Measurements from ENCODE around the gene CCDC88C. TPM values are rescaled to one million over a fixed set of nuclear protein-coding genes. Genes with fewer than 3 reads are reported as not detected.

The CCDC88C gene
- total RNA-seq, 1 donor from 2014 or later, result 12.4 TPM

GRCh38 chr14:91295276-91295845 lies 122.3 kb downstream of the CCDC88C start:
- H3K79me2 ChIP-seq (ENCODE audit: insufficient read depth, low read length), result no peaks in the 10 kb centered on the region
- no peaks in the 10 kb centered on the region for H3K9me3 ChIP-seq (ENCODE audit: insufficient read depth, low read depth, low read length)
- peaks cover 4% of the 10 kb centered on the region for H3K27me3 ChIP-seq (ENCODE audit: insufficient read depth, low read length)
- Mint-ChIP-seq H3K36me3 (ENCODE audit: low read depth, unreplicated experiment) (peaks cover 16% of the 10 kb centered on the region), H3K27me3 (ENCODE audit: low read depth, unreplicated experiment) (peaks cover 2% of the 10 kb centered on the region), H3K27ac (ENCODE audit: unreplicated experiment) (no peak overlapping the region), H3K4me3 (ENCODE audit: unreplicated experiment) (no peak overlapping the region), H3K4me1 (ENCODE audit: low read depth, unreplicated experiment) (peaks cover 5% of the 10 kb centered on the region), H3K9me3 (ENCODE audit: unreplicated experiment) (no peaks in the 10 kb centered on the region)
- TF ChIP-seq EZH2 (IDR thresholded peaks at IDR 0.05; ENCODE audit: insufficient read depth, low read length), result no peak
- TF ChIP-seq, protein P1, sequence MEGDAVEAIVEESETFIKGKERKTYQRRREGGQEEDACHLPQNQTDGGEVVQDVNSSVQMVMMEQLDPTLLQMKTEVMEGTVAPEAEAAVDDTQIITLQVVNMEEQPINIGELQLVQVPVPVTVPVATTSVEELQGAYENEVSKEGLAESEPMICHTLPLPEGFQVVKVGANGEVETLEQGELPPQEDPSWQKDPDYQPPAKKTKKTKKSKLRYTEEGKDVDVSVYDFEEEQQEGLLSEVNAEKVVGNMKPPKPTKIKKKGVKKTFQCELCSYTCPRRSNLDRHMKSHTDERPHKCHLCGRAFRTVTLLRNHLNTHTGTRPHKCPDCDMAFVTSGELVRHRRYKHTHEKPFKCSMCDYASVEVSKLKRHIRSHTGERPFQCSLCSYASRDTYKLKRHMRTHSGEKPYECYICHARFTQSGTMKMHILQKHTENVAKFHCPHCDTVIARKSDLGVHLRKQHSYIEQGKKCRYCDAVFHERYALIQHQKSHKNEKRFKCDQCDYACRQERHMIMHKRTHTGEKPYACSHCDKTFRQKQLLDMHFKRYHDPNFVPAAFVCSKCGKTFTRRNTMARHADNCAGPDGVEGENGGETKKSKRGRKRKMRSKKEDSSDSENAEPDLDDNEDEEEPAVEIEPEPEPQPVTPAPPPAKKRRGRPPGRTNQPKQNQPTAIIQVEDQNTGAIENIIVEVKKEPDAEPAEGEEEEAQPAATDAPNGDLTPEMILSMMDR (IDR thresholded peaks at IDR 0.05; ENCODE audit: insufficient read depth, low read depth, low read length), result no peak
- no peak overlapping the region for H3K27ac ChIP-seq (ENCODE audit: low read depth, low read length)
- H3K4me1 ChIP-seq (ENCODE audit: insufficient read depth, low read length), result no peaks in the 10 kb centered on the region
- no peak for FAIRE-seq
- no peak for DNase-seq (ENCODE audit: low read depth)
- H3K4me3 ChIP-seq (ENCODE audit: insufficient read depth, low read depth, low read length), result no peak overlapping the region
- H3K4me2 ChIP-seq (ENCODE audit: low read length), result no peak overlapping the region
- no peaks in the 10 kb centered on the region for H4K20me1 ChIP-seq (ENCODE audit: insufficient read depth, low read length)
- H3K9ac ChIP-seq (ENCODE audit: low read length), result no peak overlapping the region
- H3K36me3 ChIP-seq (ENCODE audit: insufficient read depth, low read length), result no peaks in the 10 kb centered on the region
- H2AFZ ChIP-seq (ENCODE audit: low read depth, low read length), result no peak overlapping the region

GRCh38 chr14:91294153-91294552 lies 123.5 kb downstream of the CCDC88C start:
- Histone ChIP-seq H3K9me3 (ENCODE audit: insufficient read depth, low read depth, low read length) (no peaks in the 10 kb centered on the region), H3K4me3 (ENCODE audit: insufficient read depth, low read depth, low read length) (no peak overlapping the region), H3K9ac (ENCODE audit: low read length) (no peak overlapping the region), H4K20me1 (ENCODE audit: insufficient read depth, low read length) (no peaks in the 10 kb centered on the region), H3K4me1 (ENCODE audit: insufficient read depth, low read length) (no peaks in the 10 kb centered on the region), H3K79me2 (ENCODE audit: insufficient read depth, low read length) (no peaks in the 10 kb centered on the region), H3K27me3 (ENCODE audit: insufficient read depth, low read length) (no peaks in the 10 kb centered on the region), H2AFZ (ENCODE audit: low read depth, low read length) (no peak overlapping the region), H3K4me2 (ENCODE audit: low read length) (no peak overlapping the region), H3K36me3 (ENCODE audit: insufficient read depth, low read length) (no peaks in the 10 kb centered on the region), H3K27ac (ENCODE audit: low read depth, low read length) (no peak overlapping the region)
- H3K36me3 Mint-ChIP-seq (ENCODE audit: low read depth, unreplicated experiment), result peaks cover 16% of the 10 kb centered on the region
- no peaks in the 10 kb centered on the region for H3K9me3 Mint-ChIP-seq (ENCODE audit: unreplicated experiment)
- H3K27ac Mint-ChIP-seq (ENCODE audit: unreplicated experiment), result no peak overlapping the region
- DNase-seq (ENCODE audit: low read depth) (no peak), FAIRE-seq (no peak)
- no peak for TF ChIP-seq EZH2 (IDR thresholded peaks at IDR 0.05; ENCODE audit: insufficient read depth, low read length)
- TF ChIP-seq, protein P1 (IDR thresholded peaks at IDR 0.05; ENCODE audit: insufficient read depth, low read depth, low read length), result no peak
- peaks cover 5% of the 10 kb centered on the region for H3K4me1 Mint-ChIP-seq (ENCODE audit: low read depth, unreplicated experiment)
- no peak overlapping the region for H3K4me3 Mint-ChIP-seq (ENCODE audit: unreplicated experiment)
- peaks cover 4% of the 10 kb centered on the region for H3K27me3 Mint-ChIP-seq (ENCODE audit: low read depth, unreplicated experiment)

DNA sequence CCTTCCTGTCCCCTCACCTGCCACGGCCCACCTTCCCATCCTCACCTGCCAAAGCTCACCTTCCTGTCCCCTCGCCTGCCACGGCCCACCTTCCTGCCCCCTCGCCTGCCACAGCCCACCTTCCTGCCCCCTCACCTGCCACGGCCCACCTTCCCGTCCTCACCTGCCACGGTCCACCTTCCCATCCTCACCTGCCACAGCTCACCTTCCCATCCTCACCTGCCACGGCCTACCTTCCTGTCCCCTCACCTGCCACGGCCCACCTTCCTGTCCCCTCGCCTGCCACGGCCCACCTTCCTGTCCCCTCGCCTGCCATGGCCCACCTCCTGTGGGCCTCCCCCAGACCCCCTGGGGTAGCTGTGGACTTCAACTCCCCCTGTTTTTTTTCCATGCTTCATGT lies 124.3 kb downstream of the CCDC88C start:
- H3K4me1 ChIP-seq (ENCODE audit: insufficient read depth, low read length), result no peaks in the 10 kb centered on the region
- no peak for FAIRE-seq

More for the DNA sequence above, 124.3 kb downstream of the CCDC88C start:
- Mint-ChIP-seq H3K4me1 (ENCODE audit: low read depth, unreplicated experiment) (no peaks in the 10 kb centered on the region), H3K4me3 (ENCODE audit: unreplicated experiment) (no peak overlapping the region), H3K27me3 (ENCODE audit: low read depth, unreplicated experiment) (peaks cover 4% of the 10 kb centered on the region), H3K9me3 (ENCODE audit: unreplicated experiment) (no peaks in the 10 kb centered on the region), H3K27ac (ENCODE audit: unreplicated experiment) (no peak overlapping the region), H3K36me3 (ENCODE audit: low read depth, unreplicated experiment) (peaks cover 16% of the 10 kb centered on the region)
- H2AFZ ChIP-seq (ENCODE audit: low read depth, low read length), result no peak overlapping the region
- H3K4me3 ChIP-seq (ENCODE audit: insufficient read depth, low read depth, low read length), result no peak overlapping the region
- H3K27me3 ChIP-seq (ENCODE audit: insufficient read depth, low read length), result peaks cover under 1% of the 10 kb centered on the region
- H3K9ac ChIP-seq (ENCODE audit: low read length), result no peak overlapping the region
- no peaks in the 10 kb centered on the region for H3K36me3 ChIP-seq (ENCODE audit: insufficient read depth, low read length)
- H3K9me3 ChIP-seq (ENCODE audit: insufficient read depth, low read depth, low read length), result no peaks in the 10 kb centered on the region
- no peak for DNase-seq (ENCODE audit: low read depth)
- no peaks in the 10 kb centered on the region for H4K20me1 ChIP-seq (ENCODE audit: insufficient read depth, low read length)
- H3K27ac ChIP-seq (ENCODE audit: low read depth, low read length), result no peak overlapping the region
- H3K79me2 ChIP-seq (ENCODE audit: insufficient read depth, low read length), result no peaks in the 10 kb centered on the region
- no peak overlapping the region for H3K4me2 ChIP-seq (ENCODE audit: low read length)
- no peak for TF ChIP-seq EZH2 (IDR thresholded peaks at IDR 0.05; ENCODE audit: insufficient read depth, low read length)
- TF ChIP-seq, protein P1 (IDR thresholded peaks at IDR 0.05; ENCODE audit: insufficient read depth, low read depth, low read length), result no peak
